Uterus (tissue), 2 donors: Measurements from ENCODE around the gene ARHGEF11.

Experiments
- POLR2A ChIP-seq, 2 donors: fragments of 450-650 bp; IDR thresholded peaks; one replicate each; pipeline ENCODE4 v1.6.1; 2016; ENCODE audit warnings: antibody characterized with exemption in 2 of 2, mild to moderate bottlenecking in 1 of 2, moderate library complexity in 1 of 2
- TF ChIP-seq, protein P1 (sequence below), 4 experiments: fragments of 200-600 bp in 2 of 4; fragments of 450-650 bp in 2 of 4; sonication (generic) in 2 of 4; IDR thresholded peaks; one replicate each; pipeline ENCODE4 v1.5.1; 2016 to 2019; ENCODE audit warnings: antibody characterized with exemption in 4 of 4, mild to moderate bottlenecking in 2 of 4, moderate library complexity in 1 of 4

DNA sequence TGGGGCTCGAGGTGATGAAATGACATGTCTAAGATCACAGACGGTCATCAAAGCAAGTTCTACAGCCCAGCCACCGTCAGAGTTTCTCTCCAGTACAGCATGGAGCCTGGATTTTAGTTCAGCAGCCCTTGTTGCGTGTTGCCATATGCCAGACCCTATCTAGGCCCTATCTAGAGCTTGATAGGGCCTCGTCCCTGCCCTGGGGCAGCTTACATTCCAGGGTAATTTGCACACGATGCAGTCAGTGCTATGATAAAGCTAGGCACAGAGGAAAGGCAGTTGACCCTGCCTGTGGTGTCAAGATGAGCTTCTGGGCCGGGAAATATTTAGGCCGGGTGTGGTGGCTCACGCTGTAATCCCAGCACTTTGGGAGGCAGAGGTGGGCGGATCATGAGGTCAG lies 35.2 kb upstream of the ARHGEF11 start:
- TF ChIP-seq, protein P1, sequence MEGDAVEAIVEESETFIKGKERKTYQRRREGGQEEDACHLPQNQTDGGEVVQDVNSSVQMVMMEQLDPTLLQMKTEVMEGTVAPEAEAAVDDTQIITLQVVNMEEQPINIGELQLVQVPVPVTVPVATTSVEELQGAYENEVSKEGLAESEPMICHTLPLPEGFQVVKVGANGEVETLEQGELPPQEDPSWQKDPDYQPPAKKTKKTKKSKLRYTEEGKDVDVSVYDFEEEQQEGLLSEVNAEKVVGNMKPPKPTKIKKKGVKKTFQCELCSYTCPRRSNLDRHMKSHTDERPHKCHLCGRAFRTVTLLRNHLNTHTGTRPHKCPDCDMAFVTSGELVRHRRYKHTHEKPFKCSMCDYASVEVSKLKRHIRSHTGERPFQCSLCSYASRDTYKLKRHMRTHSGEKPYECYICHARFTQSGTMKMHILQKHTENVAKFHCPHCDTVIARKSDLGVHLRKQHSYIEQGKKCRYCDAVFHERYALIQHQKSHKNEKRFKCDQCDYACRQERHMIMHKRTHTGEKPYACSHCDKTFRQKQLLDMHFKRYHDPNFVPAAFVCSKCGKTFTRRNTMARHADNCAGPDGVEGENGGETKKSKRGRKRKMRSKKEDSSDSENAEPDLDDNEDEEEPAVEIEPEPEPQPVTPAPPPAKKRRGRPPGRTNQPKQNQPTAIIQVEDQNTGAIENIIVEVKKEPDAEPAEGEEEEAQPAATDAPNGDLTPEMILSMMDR (IDR thresholded peaks at IDR 0.05), result no peak
- no peak for TF ChIP-seq POLR2A (IDR thresholded peaks at IDR 0.05)
